ENCODE measurements around the gene AGER. TPM values are rescaled to one million over a fixed set of nuclear protein-coding genes. Genes with fewer than 3 reads are reported as not detected.
"Not testable (repeated sequence)": the region's sequence is repeated elsewhere in the genome, so short reads cannot be mapped to it uniquely, and the experiment has no call there.

AGER gene
- total and polyA plus RNA-seq, 5 donors from 2014 or later, result 0.44 to 27.8 (median 0.52) TPM; not detected in 2

DNA sequence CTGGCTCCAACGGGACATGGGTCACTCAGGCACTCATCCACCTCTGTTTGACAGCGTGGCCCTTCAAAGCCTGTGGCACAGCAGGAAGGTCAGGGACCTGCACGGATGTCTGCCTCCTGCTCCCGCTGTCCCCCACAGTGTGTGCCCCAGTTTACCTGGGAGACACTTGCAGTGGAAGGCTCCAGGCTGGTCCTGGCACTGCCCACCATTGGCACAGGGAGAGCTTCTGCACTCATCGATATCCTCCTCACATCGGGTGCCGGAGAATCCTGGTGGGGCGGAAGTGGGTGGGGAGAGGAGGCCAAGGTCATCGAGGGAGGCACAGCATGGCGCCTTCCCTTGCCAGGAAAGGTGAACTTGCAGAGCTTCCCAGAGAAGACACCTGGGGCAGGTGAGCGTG lies 32.9 kb upstream of the AGER start:
- Mint-ChIP-seq H3K4me3 (no peak overlapping the region), H3K9me3 (no peaks in the 10 kb centered on the region), H3K27me3 (peaks cover 27% of the 10 kb centered on the region), H3K27ac (no peak overlapping the region), H3K36me3 (no peaks in the 10 kb centered on the region), H3K4me1 (peaks cover 0 to 7% (median 0%) of the 10 kb centered on the region in 4 donors)
- Histone ChIP-seq H3K9me3 (ENCODE audit: control insufficient read depth in 2 of 2, low read length in 2 of 2) (no peaks in the 10 kb centered on the region), H3K4me3 (ENCODE audit: low read depth, low read length) (no peak overlapping the region), H3K27ac (ENCODE audit: insufficient read depth, low read length, poor library complexity, severe bottlenecking) (no peak overlapping the region), H3K4me1 (ENCODE audit: control insufficient read depth, insufficient read depth, low read length, poor library complexity, severe bottlenecking) (no peaks in the 10 kb centered on the region), H3K27me3 (ENCODE audit: control insufficient read depth, insufficient read depth, low read length) (no peaks in the 10 kb centered on the region), H3K36me3 (ENCODE audit: control insufficient read depth, insufficient read depth, low read length) (no peaks in the 10 kb centered on the region)
- no peak for ATAC-seq (ENCODE audit: low read depth in 2 of 2)
- no peak for DNase-seq

DNA sequence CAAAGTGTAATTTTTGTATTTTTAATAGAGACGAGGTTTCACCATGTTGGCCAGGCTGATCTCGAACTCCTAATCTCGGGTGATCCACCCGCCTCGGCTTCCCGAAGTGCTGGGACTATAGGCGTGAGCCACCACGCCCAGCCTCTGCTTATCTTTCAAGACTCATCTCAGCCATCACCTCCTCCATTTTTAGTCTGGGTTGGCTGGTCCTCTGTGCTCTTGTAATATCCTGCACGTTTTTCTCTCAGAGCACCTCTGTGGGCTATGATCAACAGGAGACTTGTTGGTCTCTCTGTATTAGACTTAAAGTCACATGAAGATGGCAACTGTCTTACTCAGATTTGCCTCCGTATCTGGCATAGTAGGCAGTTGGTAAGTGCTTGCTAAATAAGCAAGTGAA lies 32.2 kb upstream of the AGER start:
- Histone ChIP-seq H3K36me3 (ENCODE audit: control insufficient read depth, insufficient read depth, low read length) (no peaks in the 10 kb centered on the region), H3K4me1 (ENCODE audit: control insufficient read depth, insufficient read depth, low read length, poor library complexity, severe bottlenecking) (no peaks in the 10 kb centered on the region), H3K27ac (ENCODE audit: insufficient read depth, low read length, poor library complexity, severe bottlenecking) (no peak overlapping the region), H3K27me3 (ENCODE audit: control insufficient read depth, insufficient read depth, low read length) (no peaks in the 10 kb centered on the region), H3K4me3 (ENCODE audit: low read depth, low read length) (no peak overlapping the region), H3K9me3 (ENCODE audit: control insufficient read depth in 2 of 2, low read length in 2 of 2) (no peaks in the 10 kb centered on the region)
- Mint-ChIP-seq H3K9me3 (no peaks in the 10 kb centered on the region), H3K27ac (no peak overlapping the region), H3K4me3 (no peak overlapping the region), H3K27me3 (peaks cover 22% of the 10 kb centered on the region), H3K36me3 (no peaks in the 10 kb centered on the region), H3K4me1 (peaks cover 0 to 7% (median 0%) of the 10 kb centered on the region in 4 donors)
- DNase-seq, result no peak
- ATAC-seq (ENCODE audit: low read depth in 2 of 2), result no peak

DNA sequence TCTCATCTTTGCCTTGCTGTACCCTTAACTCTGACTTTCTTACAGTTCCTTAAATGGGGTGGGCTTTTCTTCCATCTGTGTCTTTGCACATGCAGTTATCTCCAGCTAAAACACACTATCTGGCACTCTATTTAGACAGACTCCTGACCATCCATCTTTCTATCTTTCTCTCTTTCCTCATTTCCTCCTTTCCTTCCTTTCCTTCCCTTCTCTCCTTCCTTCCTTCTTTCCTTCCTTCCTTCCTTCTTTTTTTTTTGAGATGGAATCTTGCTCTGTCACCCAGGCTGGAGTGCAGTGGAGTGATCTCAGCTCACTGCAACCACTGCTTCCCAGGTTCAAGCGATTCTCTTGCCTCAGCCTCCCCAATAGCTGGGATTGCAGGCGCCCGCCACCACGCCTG lies 31.6 kb upstream of the AGER start:
- Mint-ChIP-seq H3K36me3 (no peaks in the 10 kb centered on the region), H3K27ac (peak overlapping the region in 1 of 3 donors; percentile 23), H3K27me3 (peaks cover 22% of the 10 kb centered on the region), H3K4me3 (no peak overlapping the region), H3K4me1 (peaks cover 0 to 7% (median 0%) of the 10 kb centered on the region in 4 donors), H3K9me3 (no peaks in the 10 kb centered on the region)
- H3K27ac ChIP-seq (ENCODE audit: insufficient read depth, low read length, poor library complexity, severe bottlenecking), result no peak overlapping the region
- H3K27me3 ChIP-seq (ENCODE audit: control insufficient read depth, insufficient read depth, low read length), result no peaks in the 10 kb centered on the region
- no peak overlapping the region for H3K4me3 ChIP-seq (ENCODE audit: low read depth, low read length)
- no peak for ATAC-seq (ENCODE audit: low read depth in 2 of 2)
- no peaks in the 10 kb centered on the region for H3K9me3 ChIP-seq (ENCODE audit: control insufficient read depth in 2 of 2, low read length in 2 of 2)
- no peaks in the 10 kb centered on the region for H3K4me1 ChIP-seq (ENCODE audit: control insufficient read depth, insufficient read depth, low read length, poor library complexity, severe bottlenecking)
- H3K36me3 ChIP-seq (ENCODE audit: control insufficient read depth, insufficient read depth, low read length), result no peaks in the 10 kb centered on the region
- no peak for DNase-seq

DNA sequence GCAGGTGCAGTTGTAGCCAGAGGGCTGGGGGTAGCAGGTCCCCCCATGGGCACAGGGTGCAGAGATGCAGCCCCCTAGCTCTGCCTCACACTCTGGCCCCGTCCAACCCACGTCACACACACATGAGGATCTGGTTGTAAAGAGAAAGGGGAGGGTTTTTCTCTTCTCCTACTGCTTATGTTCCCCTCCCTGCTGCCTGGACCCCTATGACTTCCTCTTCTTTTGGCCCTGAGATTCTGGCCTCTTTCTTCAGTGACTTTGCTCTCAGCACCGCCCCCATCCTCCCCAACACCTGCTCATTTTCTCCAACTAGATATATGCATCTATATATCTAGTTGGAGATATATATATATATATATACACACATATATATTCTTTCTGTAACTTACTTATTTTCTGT lies 30.1 kb upstream of the AGER start:
- no peaks in the 10 kb centered on the region for H3K4me1 ChIP-seq (ENCODE audit: control insufficient read depth, insufficient read depth, low read length, poor library complexity, severe bottlenecking)
- H3K27ac ChIP-seq (ENCODE audit: insufficient read depth, low read length, poor library complexity, severe bottlenecking), result no peak overlapping the region
- Mint-ChIP-seq H3K27ac (peak overlapping the region in 1 of 3 donors; percentile 52), H3K27me3 (peaks cover 17% of the 10 kb centered on the region), H3K4me1 (peaks cover 0 to 3% (median 0%) of the 10 kb centered on the region in 4 donors), H3K9me3 (no peaks in the 10 kb centered on the region), H3K36me3 (no peaks in the 10 kb centered on the region), H3K4me3 (no peak overlapping the region)
- no peaks in the 10 kb centered on the region for H3K9me3 ChIP-seq (ENCODE audit: control insufficient read depth in 2 of 2, low read length in 2 of 2)
- no peaks in the 10 kb centered on the region for H3K36me3 ChIP-seq (ENCODE audit: control insufficient read depth, insufficient read depth, low read length)
- ATAC-seq (ENCODE audit: low read depth in 2 of 2) (no peak), DNase-seq (no peak)
- no peak overlapping the region for H3K4me3 ChIP-seq (ENCODE audit: low read depth, low read length)
- H3K27me3 ChIP-seq (ENCODE audit: control insufficient read depth, insufficient read depth, low read length), result no peaks in the 10 kb centered on the region

DNA sequence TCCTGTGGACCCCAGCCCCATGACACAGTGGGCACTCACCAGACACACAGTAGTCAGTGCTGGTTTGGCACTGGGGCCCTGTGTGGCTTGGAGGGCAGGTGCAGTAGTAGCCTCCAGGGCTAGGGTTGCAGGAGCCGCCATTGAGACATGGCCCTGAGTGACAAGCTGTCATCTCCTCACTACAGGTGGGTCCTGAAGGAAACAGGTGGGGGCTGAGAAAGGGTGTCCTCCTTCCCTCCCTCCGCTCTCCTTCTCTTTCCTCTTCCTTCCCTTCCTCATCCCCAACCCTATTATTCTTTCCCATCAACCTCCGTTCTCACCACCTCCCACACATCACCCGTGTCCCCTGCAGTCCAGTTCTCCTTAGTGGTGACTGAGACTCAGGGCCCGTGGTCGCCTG lies 29.6 kb upstream of the AGER start:
- H3K27me3 ChIP-seq (ENCODE audit: control insufficient read depth, insufficient read depth, low read length), result no peaks in the 10 kb centered on the region
- H3K27ac ChIP-seq (ENCODE audit: insufficient read depth, low read length, poor library complexity, severe bottlenecking), result no peak overlapping the region
- DNase-seq, result no peak
- peak overlapping the region in 1 of 3 donors; percentile 15 for H3K27ac Mint-ChIP-seq
- H3K36me3 ChIP-seq (ENCODE audit: control insufficient read depth, insufficient read depth, low read length), result no peaks in the 10 kb centered on the region
- no peaks in the 10 kb centered on the region for H3K4me1 ChIP-seq (ENCODE audit: control insufficient read depth, insufficient read depth, low read length, poor library complexity, severe bottlenecking)
- no peak overlapping the region for H3K4me3 ChIP-seq (ENCODE audit: low read depth, low read length)
- no peak for ATAC-seq (ENCODE audit: low read depth in 2 of 2)
- no peaks in the 10 kb centered on the region for H3K9me3 Mint-ChIP-seq
- no peak overlapping the region for H3K4me3 Mint-ChIP-seq
- peaks cover 16% of the 10 kb centered on the region for H3K27me3 Mint-ChIP-seq
- H3K9me3 ChIP-seq (ENCODE audit: control insufficient read depth in 2 of 2, low read length in 2 of 2), result no peaks in the 10 kb centered on the region
- H3K36me3 Mint-ChIP-seq, result no peaks in the 10 kb centered on the region
- peaks cover 0 to 3% (median 0%) of the 10 kb centered on the region in 4 donors for H3K4me1 Mint-ChIP-seq

DNA sequence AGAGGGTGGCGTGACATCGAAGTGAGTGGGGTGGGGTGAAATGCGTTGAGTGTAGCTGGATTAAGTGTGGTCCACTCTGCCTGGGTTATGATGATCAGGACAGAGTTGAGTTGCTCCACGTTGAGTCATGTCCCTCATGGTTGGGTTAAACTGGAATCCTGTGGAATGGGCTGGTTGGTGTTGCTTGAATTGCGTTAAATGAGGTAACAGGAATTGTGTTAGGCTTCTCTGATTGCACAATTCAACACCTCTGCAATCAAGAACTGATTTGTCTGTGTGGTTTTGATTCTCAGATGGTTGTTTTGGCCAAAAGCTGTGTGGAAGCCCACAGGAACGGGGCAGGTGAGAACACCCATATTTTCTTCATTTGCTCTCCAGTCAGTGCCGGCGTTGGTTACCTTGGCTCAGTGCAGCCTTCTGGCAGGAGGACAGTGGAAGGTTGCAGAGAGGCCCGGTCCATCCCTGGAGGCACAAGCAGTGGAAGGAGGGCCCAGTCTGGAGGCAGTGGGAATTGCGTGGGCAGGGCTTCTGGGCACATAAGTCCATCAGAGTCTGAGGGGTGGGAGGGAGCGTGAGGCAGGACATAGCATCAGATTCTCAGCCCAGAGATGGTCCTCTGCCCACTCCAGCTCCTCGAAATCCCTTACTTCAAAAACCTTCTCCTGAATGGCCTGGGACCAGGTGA lies 28.2 kb upstream of the AGER start:
- H3K36me3 ChIP-seq (ENCODE audit: control insufficient read depth, insufficient read depth, low read length), result no peaks in the 10 kb centered on the region
- DNase-seq (no peak), ATAC-seq (ENCODE audit: low read depth in 2 of 2) (no peak)
- H3K4me3 ChIP-seq (ENCODE audit: low read depth, low read length), result no peak overlapping the region
- H3K27me3 ChIP-seq (ENCODE audit: control insufficient read depth, insufficient read depth, low read length), result no peaks in the 10 kb centered on the region
- Mint-ChIP-seq H3K4me3 (no peak overlapping the region), H3K27ac (peak overlapping the region; percentile 7 to 72 (median 70)), H3K9me3 (no peaks in the 10 kb centered on the region), H3K4me1 (no peaks in the 10 kb centered on the region), H3K27me3 (peaks cover 16% of the 10 kb centered on the region), H3K36me3 (no peaks in the 10 kb centered on the region)
- no peaks in the 10 kb centered on the region for H3K4me1 ChIP-seq (ENCODE audit: control insufficient read depth, insufficient read depth, low read length, poor library complexity, severe bottlenecking)
- no peak overlapping the region for H3K27ac ChIP-seq (ENCODE audit: insufficient read depth, low read length, poor library complexity, severe bottlenecking)
- no peaks in the 10 kb centered on the region for H3K9me3 ChIP-seq (ENCODE audit: control insufficient read depth in 2 of 2, low read length in 2 of 2)

DNA sequence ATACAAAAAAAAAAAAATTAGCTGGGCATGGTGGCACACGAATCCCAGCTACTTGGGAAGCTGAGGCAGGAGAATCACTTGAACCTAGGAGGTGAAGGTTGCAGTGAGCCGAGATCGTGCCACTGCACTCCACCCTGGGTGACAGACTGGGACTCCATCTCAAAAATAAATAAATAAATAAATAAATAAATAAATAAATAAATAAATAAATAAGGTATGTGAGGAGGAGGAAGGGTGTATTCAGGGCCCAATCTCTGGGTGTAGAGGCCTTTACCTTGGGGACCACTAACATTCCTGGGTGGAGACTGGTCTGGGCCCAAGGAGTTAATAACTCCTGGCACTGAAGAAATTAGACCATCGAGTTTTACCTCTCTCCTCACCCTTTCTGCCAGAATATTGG lies 27.4 kb upstream of the AGER start:
- H3K36me3 ChIP-seq (ENCODE audit: control insufficient read depth, insufficient read depth, low read length); H3K4me1 Mint-ChIP-seq; H3K27ac ChIP-seq (ENCODE audit: insufficient read depth, low read length, poor library complexity, severe bottlenecking); H3K4me3 Mint-ChIP-seq; H3K4me3 ChIP-seq (ENCODE audit: low read depth, low read length); H3K4me1 ChIP-seq (ENCODE audit: control insufficient read depth, insufficient read depth, low read length, poor library complexity, severe bottlenecking); H3K9me3 Mint-ChIP-seq; H3K9me3 ChIP-seq (ENCODE audit: control insufficient read depth in 2 of 2, low read length in 2 of 2); H3K36me3 Mint-ChIP-seq; DNase-seq; H3K27me3 ChIP-seq (ENCODE audit: control insufficient read depth, insufficient read depth, low read length); ATAC-seq (ENCODE audit: low read depth in 2 of 2): not testable (repeated sequence)
- peaks cover 18% of the 10 kb centered on the region for H3K27me3 Mint-ChIP-seq
- peak overlapping the region in 1 of 3 donors; percentile 7 for H3K27ac Mint-ChIP-seq

DNA sequence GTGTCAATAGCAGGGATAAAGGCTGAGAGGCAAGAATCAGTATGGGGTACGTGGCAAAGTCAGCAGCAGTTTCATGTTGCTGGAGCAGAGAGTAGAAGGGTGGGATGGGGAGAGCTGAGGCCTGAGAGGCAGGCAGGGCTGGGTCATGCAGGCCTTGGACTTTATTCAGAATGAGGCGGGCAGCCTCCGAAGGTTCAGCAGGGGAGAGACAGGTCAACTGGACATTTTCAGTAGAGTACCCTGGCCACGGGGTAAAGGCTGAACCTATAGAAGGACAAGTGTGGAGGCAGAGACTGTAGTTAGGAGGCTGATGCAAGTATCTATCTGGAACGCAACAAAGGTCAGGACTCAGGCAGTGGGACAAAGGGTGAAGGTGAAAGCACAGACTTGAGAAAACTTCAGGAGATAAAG lies 26.1 kb upstream of the AGER start:
- no peak overlapping the region for H3K27ac ChIP-seq (ENCODE audit: insufficient read depth, low read length, poor library complexity, severe bottlenecking)
- Mint-ChIP-seq H3K4me1 (no peaks in the 10 kb centered on the region), H3K27ac (peak overlapping the region in 1 of 3 donors; percentile 71), H3K9me3 (no peaks in the 10 kb centered on the region), H3K4me3 (no peak overlapping the region), H3K27me3 (peaks cover 11% of the 10 kb centered on the region), H3K36me3 (no peaks in the 10 kb centered on the region)
- H3K9me3 ChIP-seq (ENCODE audit: control insufficient read depth in 2 of 2, low read length in 2 of 2), result no peaks in the 10 kb centered on the region
- no peak overlapping the region for H3K4me3 ChIP-seq (ENCODE audit: low read depth, low read length)
- H3K4me1 ChIP-seq (ENCODE audit: control insufficient read depth, insufficient read depth, low read length, poor library complexity, severe bottlenecking), result no peaks in the 10 kb centered on the region
- ATAC-seq (ENCODE audit: low read depth in 2 of 2) (no peak), DNase-seq (no peak)
- no peaks in the 10 kb centered on the region for H3K36me3 ChIP-seq (ENCODE audit: control insufficient read depth, insufficient read depth, low read length)
- H3K27me3 ChIP-seq (ENCODE audit: control insufficient read depth, insufficient read depth, low read length), result no peaks in the 10 kb centered on the region
